Activated CD8-positive, alpha-beta memory T cell treated with anti-CD3 and anti-CD28 coated beads for 1 hour (primary cell): Measurements from ENCODE around the gene YY1AP1.
"Not testable (repeated sequence)": the region's sequence is repeated elsewhere in the genome, so short reads cannot be mapped to it uniquely, and the experiment has no call there.

ENCODE experiments used
- DNase-seq, 2 donors: peaks; one replicate each; pipeline ENCODE4 v3.0.0-alpha.2; 2020; ENCODE audit warnings: low read depth in 1 of 2; ENCODE audit errors: extremely low read depth in 1 of 2

Gene YY1AP1

DNA sequence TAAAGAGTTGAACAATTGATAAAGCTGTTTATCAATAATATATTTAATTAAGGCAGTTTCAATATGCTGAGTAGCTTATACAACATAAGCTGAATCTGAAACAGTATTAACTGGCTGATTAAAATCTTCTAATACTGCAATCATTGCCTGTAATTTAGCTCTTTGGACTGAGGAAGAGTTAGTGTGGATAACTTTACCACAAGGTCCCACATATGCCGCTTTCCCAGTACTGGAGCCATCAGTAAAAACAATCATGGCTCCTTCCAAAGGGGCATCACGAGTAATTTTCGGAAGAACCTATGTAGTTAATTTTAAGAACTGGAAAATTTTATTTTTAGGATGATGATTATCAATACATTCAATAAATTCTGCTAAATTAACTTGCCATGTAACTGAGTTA lies 7.0 kb upstream of the YY1AP1 start:
- DNase-seq, result no peak

DNA sequence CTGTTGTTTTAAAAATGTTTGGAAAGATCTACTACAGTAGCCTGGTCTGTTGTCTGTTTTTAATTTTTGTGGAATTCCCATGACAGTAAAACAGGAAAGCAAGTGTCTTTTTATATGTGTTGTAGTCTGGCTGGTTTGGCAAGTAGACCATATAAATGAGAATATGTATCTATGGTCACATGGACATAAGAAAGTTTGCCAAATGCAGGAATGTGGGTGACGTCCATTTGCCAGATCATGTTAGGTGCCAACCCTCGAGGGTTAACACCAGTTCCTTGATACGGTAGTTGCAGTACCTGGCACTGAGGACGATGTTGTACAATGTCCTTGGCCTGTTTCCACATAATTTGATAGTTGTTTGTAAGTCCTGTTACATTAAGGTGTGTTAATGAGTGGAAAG lies 6.5 kb upstream of the YY1AP1 start:
- no peak for DNase-seq

DNA sequence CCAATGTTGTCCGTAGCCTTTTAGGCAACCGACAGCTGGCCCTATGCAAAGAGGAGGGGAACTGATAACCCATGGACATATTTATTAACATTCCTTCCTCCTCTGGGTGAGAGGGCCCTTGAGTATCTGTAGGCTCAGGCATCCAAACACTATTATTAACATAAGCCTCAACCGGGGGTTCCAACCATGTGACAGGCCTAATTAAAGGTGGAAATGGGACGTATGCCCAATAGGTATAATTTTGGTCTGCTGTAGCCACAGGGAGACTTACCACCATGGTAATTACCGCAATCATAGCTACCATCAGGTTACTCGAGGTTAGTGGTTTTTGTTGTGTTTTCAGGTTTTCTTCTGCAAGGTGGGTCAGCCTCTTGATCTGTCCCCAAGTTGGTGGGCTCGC lies 5.6 kb upstream of the YY1AP1 start:
- no peak for DNase-seq

DNA sequence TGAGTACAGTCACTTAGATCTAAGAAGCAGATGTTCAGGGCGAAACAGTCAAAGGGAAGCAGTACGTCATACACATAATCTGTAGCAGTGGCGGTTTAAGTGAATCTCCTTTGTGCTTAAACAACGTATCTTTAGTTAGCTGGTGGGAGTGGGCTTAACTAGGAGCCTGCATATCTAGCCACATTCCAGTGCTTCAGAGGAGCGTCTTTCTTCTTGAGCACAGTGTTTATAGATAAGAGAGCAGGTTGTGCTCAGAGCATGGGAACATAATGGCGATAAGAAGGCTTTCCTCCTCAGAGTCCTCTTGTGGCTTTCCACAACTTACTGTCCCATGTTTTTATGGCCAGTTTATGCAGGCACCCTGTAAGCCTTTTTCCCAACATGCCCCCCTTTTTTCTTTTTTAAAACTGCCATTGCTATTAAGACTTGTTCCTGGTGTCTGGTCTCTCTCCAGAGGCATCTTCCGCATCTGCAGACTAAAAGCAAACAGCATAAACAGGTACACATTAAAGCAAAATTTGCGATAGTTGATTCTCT lies 3.5 kb upstream of the YY1AP1 start:
- DNase-seq, result no peak

DNA sequence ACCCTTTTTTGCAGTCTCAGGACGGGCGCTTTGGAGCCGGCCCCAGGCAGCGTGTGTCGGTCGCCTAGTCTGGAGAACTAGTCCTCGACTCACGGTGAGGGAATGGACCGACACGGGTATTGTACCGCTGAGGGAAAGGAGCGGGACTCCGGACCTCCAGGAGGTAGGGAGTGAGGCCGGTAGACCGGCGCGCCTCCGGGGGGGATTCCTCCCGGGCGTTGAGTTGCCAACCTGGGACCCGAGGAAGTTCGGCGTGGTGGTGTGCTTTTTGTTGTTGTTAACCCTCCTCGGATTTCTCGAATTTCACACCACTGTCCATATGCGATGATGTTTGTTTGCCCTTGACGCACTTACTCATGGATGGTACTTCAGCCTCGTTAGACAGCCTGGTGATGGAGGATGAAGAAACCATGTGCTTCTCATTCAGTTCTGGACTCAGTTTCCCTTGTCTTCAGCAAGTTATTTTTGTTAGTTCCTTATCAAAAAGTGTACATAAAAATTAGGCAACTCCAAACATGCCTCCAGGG lies 570 bp upstream of the YY1AP1 start, which contains the start of gene DAP3:
TSS of gene DAP3 (plus strand) at position 11 of the 527 bp plus-strand sequence. CDS start 20,689 bp downstream, outside the sequence.
- DNase-seq, result not testable (repeated sequence)

DNA sequence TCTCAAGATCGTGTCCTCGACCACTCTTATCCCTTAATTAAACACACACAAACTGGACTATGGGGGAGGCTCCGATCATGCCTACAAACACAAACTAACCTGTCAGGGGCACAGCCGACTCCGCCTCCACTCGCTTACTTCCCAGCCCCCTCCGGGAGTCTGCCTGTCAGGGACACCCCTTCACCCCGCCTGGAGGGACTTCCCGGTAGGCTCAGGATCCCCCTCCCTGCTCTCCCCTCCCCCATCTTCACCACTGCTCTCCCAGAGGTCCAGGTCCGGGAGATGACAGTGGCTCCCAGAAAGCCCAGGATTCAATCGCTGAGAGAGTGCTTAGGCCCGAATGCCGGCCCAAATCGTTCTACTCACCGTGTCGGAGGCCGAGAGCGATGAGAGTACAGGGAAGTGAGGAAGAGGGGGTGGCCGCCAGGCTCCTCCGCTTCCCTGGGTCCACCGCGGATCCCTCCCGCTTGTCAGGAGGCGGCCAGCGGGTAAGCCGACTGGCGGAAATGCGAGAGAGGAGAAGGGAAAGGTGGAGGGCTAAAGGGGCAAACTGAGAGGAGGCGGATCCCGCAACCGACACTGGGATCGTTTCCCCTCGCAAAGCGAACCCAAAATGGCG lies 760 bp downstream of the YY1AP1 start:
- DNase-seq, result peak in 1 of 2 donors; percentile 47

DNA sequence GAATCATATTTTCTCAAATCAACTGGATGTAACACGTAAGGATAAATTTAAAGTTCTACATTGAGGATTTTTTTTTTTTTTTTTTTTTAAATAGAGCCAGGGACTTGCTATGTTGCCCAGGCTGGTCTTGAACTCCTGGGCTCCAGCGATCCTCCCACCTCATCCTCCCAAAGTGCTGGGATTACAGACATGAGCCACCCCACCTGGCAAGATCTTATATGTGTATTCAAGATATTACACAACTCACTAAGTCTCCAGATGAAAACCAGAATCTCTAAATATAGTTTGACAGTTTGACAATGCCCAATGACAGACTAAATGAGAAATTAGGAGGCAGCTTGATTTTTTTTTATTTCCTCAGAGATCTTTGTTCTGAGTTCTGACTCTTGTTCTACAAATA lies 6.8 kb downstream of the YY1AP1 start:
- DNase-seq, result no peak

DNA sequence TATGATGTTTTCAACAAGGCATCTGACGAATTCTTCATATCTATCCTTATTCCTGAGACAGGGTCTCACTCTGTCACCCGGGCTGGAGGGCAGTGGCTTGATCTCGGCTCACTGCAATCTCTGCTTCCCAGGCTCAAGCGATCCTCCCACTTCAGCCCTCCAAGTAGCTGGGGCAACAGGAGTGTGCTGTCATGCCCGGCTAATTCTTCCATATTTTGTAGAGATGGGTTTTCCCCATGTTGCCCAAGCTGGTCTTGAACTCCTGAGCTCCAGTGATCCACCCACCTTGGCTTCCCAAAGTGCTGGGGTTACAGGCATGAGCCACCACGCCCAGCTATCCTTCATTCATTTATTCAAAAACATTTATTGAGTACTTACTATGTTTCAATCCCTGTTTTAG lies 8.0 kb downstream of the YY1AP1 start:
- DNase-seq, result no peak

DNA sequence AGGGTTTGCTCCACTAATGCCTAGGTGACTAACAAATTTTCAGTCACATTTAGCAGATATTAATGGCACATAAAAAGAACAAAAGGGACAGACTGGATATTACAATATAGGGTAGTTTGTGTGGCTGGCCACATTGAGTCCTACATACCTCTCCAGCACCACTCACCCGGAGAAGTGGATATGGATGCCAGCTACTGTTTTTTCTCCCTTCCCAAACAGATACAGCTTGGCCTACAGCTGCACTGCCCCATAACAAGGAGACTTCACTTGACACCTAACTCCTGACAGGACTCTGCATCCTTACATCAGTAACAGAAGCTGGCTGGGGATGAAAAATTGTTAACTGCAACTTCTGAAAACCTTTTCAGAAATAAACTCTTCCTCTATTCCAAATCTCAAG lies 9.6 kb downstream of the YY1AP1 start:
- DNase-seq, result not testable (repeated sequence)

DNA sequence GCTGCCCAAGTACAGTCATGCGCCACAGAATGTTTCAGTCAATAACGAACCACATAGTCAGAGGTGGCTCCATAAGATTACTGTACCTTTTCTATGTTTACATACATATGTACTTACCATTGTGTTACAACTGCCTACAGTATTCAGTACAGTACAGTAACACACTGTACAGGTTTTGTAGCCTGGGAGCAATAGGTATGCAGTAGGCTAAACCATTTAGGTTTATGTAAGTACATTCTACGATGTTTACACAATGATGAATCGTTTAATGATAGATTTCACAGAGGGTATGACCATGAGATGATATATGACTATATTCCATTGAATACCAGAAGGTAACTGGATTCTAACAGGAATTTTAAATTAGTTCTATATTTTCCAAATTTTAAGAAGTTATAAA lies 10.5 kb downstream of the YY1AP1 start:
- no peak for DNase-seq

DNA sequence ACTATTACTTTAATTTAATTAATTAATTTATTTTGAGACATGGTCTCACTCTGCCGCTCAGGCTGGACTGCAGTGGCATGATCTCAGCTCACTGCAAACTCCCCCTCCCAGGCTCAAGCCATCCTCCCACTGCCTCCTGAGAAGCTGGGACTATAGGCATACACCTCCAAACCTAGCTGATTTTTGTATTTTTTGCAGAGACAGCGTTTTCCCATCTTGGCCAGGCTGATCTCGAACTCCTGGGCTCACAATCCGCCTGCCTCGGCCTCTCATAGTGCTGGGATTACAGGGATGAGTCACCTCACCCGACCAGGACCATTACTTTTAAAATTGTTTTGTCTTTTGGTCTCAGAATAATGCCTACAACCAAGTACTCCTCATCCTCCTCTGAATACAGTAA lies 15.6 kb downstream of the YY1AP1 start:
- no peak for DNase-seq

DNA sequence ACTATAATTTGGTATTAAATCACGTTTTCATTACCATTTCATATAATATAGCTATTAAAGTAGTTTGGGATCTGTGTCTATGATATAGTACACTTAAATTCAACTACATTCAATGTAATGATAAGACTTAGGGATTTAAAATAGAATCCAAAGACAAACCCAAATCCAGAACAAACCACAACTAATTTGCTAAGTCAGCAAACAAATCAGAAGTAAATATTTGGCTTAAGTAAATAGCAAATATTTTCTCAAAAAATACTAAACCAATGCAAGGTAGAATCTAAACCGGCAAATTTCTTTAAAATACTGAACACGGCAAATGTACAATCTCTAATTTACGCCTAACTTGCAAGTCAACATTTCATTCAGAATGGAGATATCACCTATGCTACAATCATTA lies 16.8 kb downstream of the YY1AP1 start:
- no peak for DNase-seq

DNA sequence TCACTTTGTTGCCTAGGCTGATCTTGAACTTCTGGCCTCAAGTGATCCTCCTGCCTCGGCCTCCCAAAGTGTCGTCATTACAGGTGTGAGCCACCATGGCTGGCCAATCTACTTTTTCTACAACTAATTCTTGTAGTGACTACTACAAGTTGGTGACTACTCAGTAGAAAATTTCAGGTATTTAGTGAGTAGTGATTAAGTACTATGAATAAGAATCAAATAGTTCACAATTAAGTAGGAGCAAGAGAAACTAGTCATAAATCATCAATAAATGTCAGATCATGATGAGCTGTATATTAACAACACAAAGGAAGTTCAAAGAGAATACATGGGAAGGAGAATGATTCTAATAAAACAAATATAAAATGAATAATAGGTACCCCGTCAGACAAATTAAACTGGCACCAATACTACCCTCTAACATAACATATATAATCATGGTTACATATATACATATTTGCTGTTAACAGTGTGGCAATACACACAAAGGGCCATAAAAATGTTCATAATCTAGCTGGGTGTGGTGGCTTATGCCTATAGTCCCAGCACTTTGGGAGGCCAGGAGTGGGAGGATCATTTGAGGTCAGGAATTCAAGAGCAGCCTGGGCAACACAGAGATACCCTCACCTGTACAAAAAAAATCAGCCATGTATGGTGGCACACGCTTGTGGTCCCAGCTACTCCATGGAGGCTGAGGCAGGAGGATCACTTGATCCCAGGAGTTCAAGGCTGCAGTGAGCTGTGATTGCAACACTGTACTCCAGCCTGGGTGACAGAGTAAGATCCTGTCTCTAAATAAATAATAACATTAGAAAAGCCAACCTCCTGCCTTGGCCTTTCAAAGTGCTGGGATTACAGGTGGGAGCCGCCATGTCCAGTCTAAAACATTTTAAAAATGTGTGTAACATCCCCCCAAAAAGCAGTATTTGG lies 19.1 kb downstream of the YY1AP1 start:
- DNase-seq, result no peak

DNA sequence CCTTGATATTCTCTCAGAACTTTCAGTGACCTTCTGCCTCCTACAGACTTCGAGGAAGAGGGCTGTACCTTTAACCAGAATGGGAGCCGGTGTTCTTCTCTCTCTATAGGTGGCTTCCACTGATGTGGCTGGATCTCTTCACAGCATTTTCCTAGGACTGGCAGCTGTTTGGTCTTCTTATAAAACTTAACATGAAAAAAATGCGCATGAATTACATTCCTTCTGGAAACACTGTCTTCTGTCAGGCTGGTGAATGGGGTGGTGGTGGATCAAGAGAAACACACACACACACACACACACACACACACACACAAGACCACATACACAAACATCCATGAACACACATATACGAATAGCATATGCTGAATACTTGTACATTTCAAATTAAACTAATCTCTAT lies 27.3 kb downstream of the YY1AP1 start:
- not testable (repeated sequence) for DNase-seq

DNA sequence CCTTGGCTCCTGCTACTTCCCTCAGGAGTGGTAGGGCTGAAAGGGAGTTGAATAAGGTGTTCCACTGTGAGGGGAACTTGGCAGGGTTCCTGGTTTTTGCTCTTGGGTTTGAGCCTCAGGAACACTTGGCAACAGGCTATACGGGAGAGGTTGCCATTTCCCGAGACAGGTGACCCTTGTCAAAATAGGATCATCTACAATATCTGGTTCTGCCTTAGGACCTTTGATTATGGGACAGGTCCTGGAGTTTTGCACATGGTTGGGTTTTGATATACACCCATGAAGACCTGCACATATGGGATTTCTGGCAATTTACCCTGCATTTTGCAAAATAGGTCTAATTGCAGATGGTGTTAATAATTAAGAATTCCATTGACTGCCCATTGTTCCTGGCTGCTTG lies 31.1 kb downstream of the YY1AP1 start:
- DNase-seq, result no peak

DNA sequence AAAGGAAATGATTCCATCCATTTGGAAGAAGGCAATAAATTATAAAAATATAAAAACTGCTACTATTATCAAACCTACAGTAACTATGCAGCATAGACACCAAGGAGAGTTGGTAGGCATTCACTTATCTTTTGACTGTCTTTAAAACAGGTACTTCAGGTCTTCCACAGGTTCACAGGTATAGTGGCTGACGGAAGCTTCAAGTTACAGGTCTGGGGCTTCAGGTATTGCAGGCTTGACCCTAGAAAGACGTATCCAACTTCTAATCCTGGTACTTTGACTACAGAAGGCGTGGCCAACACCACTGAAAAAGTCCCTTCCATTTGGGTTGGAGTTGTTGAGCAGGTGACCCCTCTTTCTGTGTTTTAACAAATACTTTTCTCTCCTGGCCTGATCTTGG lies 35.6 kb downstream of the YY1AP1 start:
- DNase-seq, result no peak

DNA sequence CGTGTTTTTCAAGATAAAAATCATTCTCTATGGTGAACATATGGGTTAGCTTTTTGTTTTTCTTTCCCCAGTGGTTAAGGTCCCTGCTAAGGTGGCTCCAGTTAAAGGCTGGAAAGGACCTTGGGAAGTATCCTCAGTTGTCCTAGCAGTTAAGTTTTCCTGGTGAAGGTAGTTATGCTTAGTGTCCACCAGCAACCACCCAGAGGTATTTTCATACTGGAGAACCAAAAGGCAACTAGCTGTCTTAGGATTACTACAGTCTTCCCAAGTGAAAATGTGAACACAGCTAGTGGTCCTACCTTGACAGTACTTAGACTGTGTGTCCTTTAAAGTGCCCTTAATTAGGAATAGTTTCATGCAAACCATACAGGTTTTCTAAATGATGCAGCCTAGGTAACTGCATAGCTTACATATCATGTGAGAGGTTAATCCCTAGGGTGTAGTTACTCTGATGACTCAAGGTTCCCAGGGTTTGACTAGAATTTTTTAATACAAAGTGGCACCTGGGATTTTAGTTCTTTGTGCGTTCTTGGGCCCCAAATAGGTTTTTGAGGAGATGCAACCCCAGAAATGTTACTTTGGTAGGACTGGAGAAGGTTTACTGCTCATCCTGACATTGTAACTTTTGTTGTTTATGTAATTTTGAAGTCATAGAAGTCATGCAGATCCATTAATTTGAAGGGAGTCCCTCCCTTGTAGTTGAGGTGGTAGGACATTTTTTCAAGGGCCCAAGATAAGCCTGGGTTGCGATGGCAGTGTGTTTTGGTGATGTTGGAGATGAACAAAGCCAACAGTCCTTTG lies 36.5 kb downstream of the YY1AP1 start:
- DNase-seq, result no peak

DNA sequence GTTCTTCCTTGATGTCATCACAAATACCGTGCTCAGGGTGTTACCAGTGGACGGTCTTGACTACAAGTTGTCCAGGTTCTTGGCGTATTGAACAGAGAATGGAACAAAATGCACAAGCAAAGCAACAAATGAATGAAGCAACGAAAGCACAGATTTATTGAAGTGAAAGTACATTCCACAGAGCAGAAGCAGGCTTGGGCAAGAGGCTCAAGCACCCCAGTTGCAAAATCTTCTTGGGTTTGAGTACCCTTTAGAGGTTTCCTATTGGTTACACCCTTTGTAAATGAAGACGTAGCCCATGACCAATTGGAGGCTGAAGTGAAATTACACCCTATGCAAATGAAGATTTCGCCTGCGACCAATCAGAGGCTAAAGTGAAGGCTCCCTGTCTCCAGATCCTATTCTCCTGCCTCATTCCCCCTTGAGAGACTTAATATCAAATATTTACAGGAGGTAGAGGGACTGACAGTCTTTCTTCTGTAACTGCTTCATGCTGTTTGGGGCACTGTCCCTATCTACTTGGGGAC lies 38.3 kb downstream of the YY1AP1 start:
- DNase-seq, result no peak

DNA sequence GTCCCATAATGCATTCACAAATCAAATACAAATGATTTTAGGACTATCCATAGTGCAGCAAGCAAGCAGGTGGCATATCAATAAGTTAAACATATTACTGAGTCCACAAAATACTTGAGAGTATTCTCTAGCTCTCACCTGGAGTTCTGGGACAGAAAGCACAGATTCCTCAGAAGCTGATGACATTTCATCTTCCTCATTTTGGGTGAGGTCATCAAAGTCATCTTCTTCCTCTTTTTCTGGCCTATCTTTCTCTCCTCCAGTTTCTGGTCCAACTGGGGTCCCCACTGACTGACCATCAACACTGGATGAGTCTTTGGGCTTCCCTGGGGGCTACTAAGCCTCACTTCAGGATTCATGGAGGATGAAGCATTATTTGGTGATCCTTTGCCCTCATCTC lies 38.9 kb downstream of the YY1AP1 start:
- DNase-seq, result no peak

DNA sequence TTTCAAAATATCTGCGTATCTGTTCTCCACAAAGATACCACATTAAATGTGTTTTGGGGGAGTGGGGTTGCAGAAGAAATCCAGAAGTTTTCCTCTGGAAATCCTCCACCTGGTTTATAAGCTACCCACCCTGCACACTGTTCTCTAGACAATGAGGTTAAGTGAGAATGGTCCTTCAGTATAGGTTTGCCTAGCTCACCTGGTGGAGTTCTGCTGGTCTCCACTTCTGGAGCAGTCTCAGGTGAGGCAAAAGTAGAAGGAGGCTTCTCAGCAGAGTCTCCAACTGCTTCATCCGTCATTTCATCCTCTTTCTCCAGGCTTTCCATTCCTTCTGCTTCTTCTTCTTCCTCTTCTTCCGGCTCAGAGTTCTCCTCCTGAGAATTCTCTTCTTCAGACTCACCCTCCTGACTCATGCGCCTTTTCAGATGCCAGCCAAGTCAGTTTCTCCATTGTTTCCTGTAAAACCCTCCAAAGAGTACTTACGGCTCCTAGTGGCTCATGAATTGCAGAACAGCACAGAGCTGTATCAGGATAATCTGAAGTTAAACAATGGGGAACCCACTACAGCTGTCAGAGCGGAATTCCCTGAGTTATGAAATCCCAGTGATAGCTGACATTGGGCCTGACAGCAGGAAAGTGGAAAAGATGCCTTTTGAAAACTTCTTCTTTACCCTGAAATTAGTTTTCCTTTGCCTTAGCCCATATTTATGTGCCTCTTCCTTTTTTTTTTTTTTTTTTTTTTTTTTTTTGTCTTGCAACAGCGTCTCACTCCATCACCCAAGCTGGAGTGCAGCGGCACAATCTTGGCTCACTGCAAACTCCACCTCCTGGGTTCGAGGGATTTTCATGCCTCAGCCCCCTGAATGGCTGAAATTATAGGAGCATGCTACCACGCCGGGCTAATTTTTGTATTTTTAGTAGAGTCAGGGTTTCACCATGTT lies 40.1 kb downstream of the YY1AP1 start:
- DNase-seq, result no peak
